ENCODE measurements around the gene ITGA5. TPM values are rescaled to one million over a fixed set of nuclear protein-coding genes. Genes with fewer than 3 reads are reported as not detected.
A peak's percentile ranks its signal among the peaks of the same experiment; 100 is the strongest.

The ITGA5 gene
- total and polyA plus RNA-seq, 10 donors: 7.0 to 44.9 (median 28.2) TPM

- Histone ChIP-seq H3K27ac (no peak overlapping the region), H3K4me3 (no peak overlapping the region), H3K36me3 (no peaks in the 10 kb centered on the region), H3K4me1 (peaks cover 7 to 46% (median 34%) of the 10 kb centered on the region in 6 donors), H3K27me3 (replicated peaks in 1 of 7) (peaks cover 0 to 57% (median 6%) of the 10 kb centered on the region in 7 donors), H3K9me3 (no peaks in the 10 kb centered on the region)
- 52 to 78% (median 72%) methylated on average over 4 of the region's 4 CpGs for WGBS, 5 donors
- no peak for DNase-seq
- intact Hi-C loops (cut with DNase I; ENCODE audit: low total_unique reads): no loop called here
- TF ChIP-seq POLR2AphosphoS5 (IDR thresholded peaks at IDR 0.05): peak in 2 of 3 donors; percentile 19 to 22
- TF ChIP-seq POLR2A (IDR thresholded peaks at IDR 0.05): no peak
- TF ChIP-seq CTCF (IDR thresholded peaks at IDR 0.05 in 8 of 11, conservative IDR thresholded peaks at IDR 0.05 in 3 of 11): no peak
Observed at GRCh38 chr12:54432815-54433164, 13.7 kb upstream of the ITGA5 start.

GRCh38 chr12:54431911-54432814 lies 13.1 kb upstream of the ITGA5 start:
- H3K27me3 ChIP-seq (replicated peaks in 1 of 7): peaks cover 0 to 59% (median 6%) of the 10 kb centered on the region in 7 donors
- no peak overlapping the region for H3K27ac ChIP-seq
- H3K4me1 ChIP-seq: peaks cover 9 to 52% (median 37%) of the 10 kb centered on the region in 6 donors
- no peaks in the 10 kb centered on the region for H3K9me3 ChIP-seq
- intact Hi-C loops (cut with DNase I; ENCODE audit: low total_unique reads): no loop called here
- no peak for DNase-seq
- H3K36me3 ChIP-seq: no peaks in the 10 kb centered on the region
- WGBS, 5 donors: 27 to 48% (median 38%) methylated on average over 8 to 9 of the region's 9 CpGs
- TF ChIP-seq POLR2AphosphoS5 (IDR thresholded peaks at IDR 0.05) (peak in 2 of 3 donors; percentile 22 to 34), POLR2A (IDR thresholded peaks at IDR 0.05) (no peak)
- no peak overlapping the region for H3K4me3 ChIP-seq

- no peaks in the 10 kb centered on the region for H3K9me3 ChIP-seq
- H3K36me3 ChIP-seq: no peaks in the 10 kb centered on the region
- intact Hi-C loops (cut with DNase I; ENCODE audit: low total_unique reads): no loop called here
- WGBS, 5 donors: 80 to 94% (median 92%) methylated on average over 5 of the region's 5 CpGs
- H3K27ac ChIP-seq: no peak overlapping the region
- H3K4me1 ChIP-seq: peaks cover 9 to 56% (median 38%) of the 10 kb centered on the region in 6 donors
- H3K27me3 ChIP-seq (replicated peaks in 1 of 7): peaks cover 0 to 75% (median 6%) of the 10 kb centered on the region in 7 donors
- H3K4me3 ChIP-seq: no peak overlapping the region
- DNase-seq: no peak
- no peak for TF ChIP-seq POLR2A (IDR thresholded peaks at IDR 0.05)
- no peak for TF ChIP-seq POLR2AphosphoS5 (IDR thresholded peaks at IDR 0.05)
- TF ChIP-seq CTCF (IDR thresholded peaks at IDR 0.05 in 8 of 11, conservative IDR thresholded peaks at IDR 0.05 in 3 of 11): no peak
Observed at GRCh38 chr12:54430471-54431069, 11.5 kb upstream of the ITGA5 start.

- no peaks in the 10 kb centered on the region for H3K9me3 ChIP-seq
- peak overlapping the region in 1 of 8 donors; percentile 23 for H3K27ac ChIP-seq
- 45 to 81% (median 60%) methylated on average over 3 of the region's 3 CpGs for WGBS, 5 donors
- H3K27me3 ChIP-seq (replicated peaks in 1 of 7): peaks cover 0 to 82% (median 6%) of the 10 kb centered on the region in 7 donors
- intact Hi-C loops (cut with DNase I; ENCODE audit: low total_unique reads): no loop called here
- H3K36me3 ChIP-seq: no peaks in the 10 kb centered on the region
- TF ChIP-seq POLR2AphosphoS5 (IDR thresholded peaks at IDR 0.05): no peak
- TF ChIP-seq CTCF (IDR thresholded peaks at IDR 0.05 in 8 of 11, conservative IDR thresholded peaks at IDR 0.05 in 3 of 11): no peak
- no peak for TF ChIP-seq POLR2A (IDR thresholded peaks at IDR 0.05)
- DNase-seq: no peak
- H3K4me1 ChIP-seq: peaks cover 9 to 56% (median 38%) of the 10 kb centered on the region in 6 donors
- no peak overlapping the region for H3K4me3 ChIP-seq
Observed at GRCh38 chr12:54429014-54429471, 10.0 kb upstream of the ITGA5 start.

Data from spleen (tissue), 11 donors.